CMK (cell line): ENCODE measurements around the gene TK2.

Experiments used
- DNase-seq: peaks from one replicate; pipeline ENCODE4 v3.0.0-alpha.2; 2010; ENCODE audit warnings: low read depth

The TK2 gene

GRCh38 chr16:66544016-66544757 lies 5.7 kb downstream of the TK2 start:
- no peak for DNase-seq

GRCh38 chr16:66543541-66543940 lies 6.4 kb downstream of the TK2 start:
- DNase-seq, result no peak

GRCh38 chr16:66542396-66542795 lies 7.5 kb downstream of the TK2 start:
- DNase-seq, result no peak

- DNase-seq, result no peak
These were observed 8.2 kb downstream of the TK2 start for GRCh38 chr16:66541388-66542355.

GRCh38 chr16:66539623-66540469 lies 10.1 kb downstream of the TK2 start:
- no peak for DNase-seq

- DNase-seq, result no peak
These were observed 11.0 kb downstream of the TK2 start for GRCh38 chr16:66538910-66539309.

- DNase-seq, result no peak
These were observed 12.7 kb downstream of the TK2 start for GRCh38 chr16:66537236-66537635.

GRCh38 chr16:66536525-66536924 lies 13.4 kb downstream of the TK2 start:
- no peak for DNase-seq

GRCh38 chr16:66534376-66534799 lies 15.5 kb downstream of the TK2 start:
- no peak for DNase-seq

GRCh38 chr16:66529475-66529874 lies 20.4 kb downstream of the TK2 start:
- DNase-seq, result no peak

GRCh38 chr16:66528294-66528693 lies 21.6 kb downstream of the TK2 start:
- DNase-seq, result no peak

- no peak for DNase-seq
These were observed 24.3 kb downstream of the TK2 start for GRCh38 chr16:66525396-66526180.

- DNase-seq, result peak; percentile 91
These were observed 25.2 kb downstream of the TK2 start for GRCh38 chr16:66524601-66525164.

- DNase-seq, result no peak
These were observed 26.0 kb downstream of the TK2 start for GRCh38 chr16:66523861-66524354.

- DNase-seq, result no peak
These were observed 26.9 kb downstream of the TK2 start for GRCh38 chr16:66522816-66523590.

- DNase-seq, result no peak
These were observed 27.8 kb downstream of the TK2 start for GRCh38 chr16:66521951-66522771.

- DNase-seq, result no peak
These were observed 28.6 kb downstream of the TK2 start for GRCh38 chr16:66521252-66521713.

- DNase-seq, result no peak
These were observed 29.3 kb downstream of the TK2 start for GRCh38 chr16:66520406-66521170.
